K562 (cell line): ENCODE data around the gene NMNAT3. TPM values are rescaled to one million over a fixed set of nuclear protein-coding genes. Genes with fewer than 3 reads are reported as not detected.

Source experiments
- ATAC-seq: fragments of 200-7000 bp; cut with Tn5 transposase; 3 replicates; pipeline ENCODE4 v1.9.1; 2020; ENCODE audit warnings: moderate library complexity
- BruUV-seq: library from RNA; stranded (reverse); fragments of 400-500 nt; replicated peaks from 2 replicates; lab custom pipeline; 2021; lab: Mats Ljungman, UMichigan
- CTCF ChIA-PET: fragments of 300-600 bp; formaldehyde crosslinking; extraction: SDS; loops from one replicate; lab custom pipeline; 2021; ENCODE audit warnings: low intra/inter-chr PET ratio; lab: Yijun Ruan, JAX
- POLR2A ChIA-PET: fragments of 300-600, 350-650 bp; sonication (Branson Sonifier 250); formaldehyde crosslinking; extraction: SDS; loops from one replicate; lab custom pipeline; 2021; ENCODE audit warnings: antibody characterized with exemption, inconsistent platforms; lab: Yijun Ruan, JAX
- DNase-seq, 4 experiments: peaks; one replicate each; pipeline versions ENCODE4 v3.0.0 to v3.0.0-alpha.2; 2011 to 2018; ENCODE audit warnings: low spot score in 3 of 4, mixed read lengths in 3 of 4; ENCODE audit errors: extremely low read depth in 1 of 4
- FAIRE-seq: peaks from 2 replicates; lab custom pipeline; 2011; peaks lifted over from hg19 to GRCh38; lab: Jason Lieb, UNC
- H2AFZ ChIP-seq: 2 replicates; pipeline ENCODE4 v1.6.0; 2011; ENCODE audit warnings: low read depth, low read length, control low read depth, inconsistent platforms
- H3K27ac ChIP-seq: fragments of 200-600 bp; 3 replicates; pipeline ENCODE4 v1.8.0; 2011; ENCODE audit warnings: low read depth, mild to moderate bottlenecking, control low read depth, inconsistent platforms, low read length, moderate library complexity, mixed read lengths; ENCODE audit errors: extremely low read depth
- H3K27me3 ChIP-seq, 2 experiments: fragments of 300-600 bp in 1 of 2; 2 replicates in 1 of 2; 3 replicates in 1 of 2; pipeline versions ENCODE4 v1.6.0 to v1.8.0; 2011; ENCODE audit warnings: inconsistent platforms in 2 of 2, low read length in 2 of 2, mild to moderate bottlenecking in 1 of 2, mixed read lengths in 1 of 2, moderate library complexity in 1 of 2; ENCODE audit not compliant: control insufficient read depth in 2 of 2, insufficient read depth in 2 of 2
- H3K36me3 ChIP-seq: fragments of 300-600 bp; 3 replicates; pipeline ENCODE4 v1.8.0; 2011; ENCODE audit warnings: mild to moderate bottlenecking, low read length, inconsistent platforms; ENCODE audit not compliant: control insufficient read depth, insufficient read depth
- H3K4me1 ChIP-seq, 2 experiments: fragments of 200-600 bp in 1 of 2; replicated peaks in 1 of 2; 2 replicates in 1 of 2; 3 replicates in 1 of 2; pipeline versions ENCODE4 v1.5.1 to v1.8.0; 2011; ENCODE audit warnings: inconsistent platforms in 2 of 2, low read length in 2 of 2, mild to moderate bottlenecking in 1 of 2, mixed read lengths in 1 of 2, moderate library complexity in 1 of 2; ENCODE audit not compliant: control insufficient read depth in 2 of 2, insufficient read depth in 2 of 2
- H3K4me2 ChIP-seq: 2 replicates; pipeline ENCODE4 v1.6.1; 2011; ENCODE audit warnings: low read length, control low read depth, inconsistent platforms, mixed read lengths; ENCODE audit not compliant: insufficient read depth
- H3K4me3 ChIP-seq: fragments of 200-600 bp; sonication (generic), shearing (Covaris generic); 2 replicates; pipeline ENCODE4 v1.5.1; 2016; ENCODE audit warnings: control low read depth, inconsistent platforms
- H3K79me2 ChIP-seq: fragments of 200-600 bp; 3 replicates; pipeline ENCODE4 v1.8.0; 2011; ENCODE audit warnings: low read length, inconsistent platforms; ENCODE audit not compliant: control insufficient read depth, insufficient read depth
- H3K9ac ChIP-seq, 2 experiments: 2 replicates each; pipeline versions ENCODE4 v1.6.0 to v1.6.1; 2011; ENCODE audit warnings: low read depth in 2 of 2, low read length in 2 of 2, control low read depth in 1 of 2, inconsistent platforms in 1 of 2, mild to moderate bottlenecking in 1 of 2, mixed read lengths in 1 of 2; ENCODE audit not compliant: insufficient read depth in 1 of 2
- H3K9me1 ChIP-seq: one replicate; pipeline ENCODE4 v1.6.0; 2011; ENCODE audit warnings: inconsistent platforms, mild to moderate bottlenecking, low read length, moderate library complexity; ENCODE audit not compliant: control insufficient read depth, insufficient read depth
- H3K9me3 ChIP-seq: replicated peaks from 2 replicates; pipeline ENCODE4 v1.5.1; 2011; ENCODE audit warnings: low read depth, low read length, inconsistent platforms; ENCODE audit not compliant: control insufficient read depth, insufficient read depth
- H4K20me1 ChIP-seq: replicated peaks from 2 replicates; pipeline ENCODE4 v1.6.1; 2011; ENCODE audit warnings: low read length, inconsistent platforms, mixed read lengths; ENCODE audit not compliant: control insufficient read depth, insufficient read depth
- BHLHE40 ChIP-seq: IDR thresholded peaks from 2 replicates; pipeline ENCODE4 v1.6.1; 2011; ENCODE audit warnings: low read length, improper control_type of control experiment
- CBFA2T3 ChIP-seq: fragments of 450-650 bp; IDR thresholded peaks from 2 replicates; pipeline ENCODE4 v1.6.1; 2017
- DACH1 ChIP-seq: fragments of 450-650 bp; IDR thresholded peaks from 2 replicates; pipeline ENCODE4 v1.6.1; 2018; ENCODE audit not compliant: partially characterized antibody
- ELF4 ChIP-seq: fragments of 450-650 bp; formaldehyde crosslinking; IDR thresholded peaks from 2 replicates; pipeline ENCODE4 v1.4.0; 2022; ENCODE audit warnings: missing genetic modification characterization
- ILK ChIP-seq: fragments of 450-650 bp; IDR thresholded peaks from 2 replicates; pipeline ENCODE4 v1.6.1; 2016; ENCODE audit warnings: missing genetic modification characterization, low read depth, mild to moderate bottlenecking, missing compliant biosample characterization, moderate library complexity, borderline replicate concordance
- IRF2 ChIP-seq: sonication (generic); formaldehyde crosslinking; IDR thresholded peaks from 2 replicates; pipeline ENCODE4 v1.8.1; 2022; ENCODE audit warnings: mild to moderate bottlenecking, missing genetic modification reagents
- L3MBTL2 ChIP-seq: fragments of 450-650 bp; IDR thresholded peaks from 2 replicates; pipeline ENCODE4 v1.6.1; 2016; ENCODE audit warnings: mild to moderate bottlenecking, moderate library complexity
- MIER1 ChIP-seq: fragments of 450-650 bp; IDR thresholded peaks from 2 replicates; pipeline ENCODE4 v1.6.1; 2016; ENCODE audit warnings: antibody characterized with exemption, mild to moderate bottlenecking, low read depth
- RAD21 ChIP-seq, 2 experiments: fragments of 250-450 bp in 1 of 2; fragments of 450-650 bp in 1 of 2; sonication (Bioruptor Pico) in 1 of 2; formaldehyde crosslinking in 1 of 2; IDR thresholded peaks in 1 of 2; conservative IDR thresholded peaks in 1 of 2; 2 replicates each; pipeline versions ENCODE4 v1.4.0 to v1.8.0; 2020 to 2022; ENCODE audit warnings: mild to moderate bottlenecking in 2 of 2, moderate library complexity in 1 of 2
- SMC3 ChIP-seq: conservative IDR thresholded peaks from 2 replicates; pipeline ENCODE4 v1.6.1; 2011; ENCODE audit warnings: low read depth, low read length, improper control_type of control experiment; ENCODE audit not compliant: insufficient read depth
- SP1 ChIP-seq: sonication (generic); formaldehyde crosslinking; IDR thresholded peaks from 2 replicates; pipeline ENCODE4 v1.8.1; 2022; ENCODE audit warnings: mild to moderate bottlenecking, missing genetic modification reagents
- TBP ChIP-seq: optimal IDR thresholded peaks from 2 replicates; pipeline ENCODE3; 2011; ENCODE audit warnings: low read depth, low read length, improper control_type of control experiment
- XRCC5 ChIP-seq: fragments of 200-400 bp; formaldehyde crosslinking; IDR thresholded peaks from 2 replicates; pipeline ENCODE4 v1.6.1; 2017; ENCODE audit warnings: low read depth, mild to moderate bottlenecking, low read length
- ZBTB1 ChIP-seq: sonication (generic); formaldehyde crosslinking; IDR thresholded peaks from 2 replicates; pipeline ENCODE4 v1.8.1; 2023; ENCODE audit warnings: missing genetic modification reagents, low read depth, mild to moderate bottlenecking, borderline replicate concordance
- ZBTB17 ChIP-seq: fragments of 450-650 bp; formaldehyde crosslinking; IDR thresholded peaks from 2 replicates; pipeline ENCODE4 v1.4.0; 2020; ENCODE audit warnings: mild to moderate bottlenecking
- ZNF143 ChIP-seq: sonication (generic); formaldehyde crosslinking; IDR thresholded peaks from 2 replicates; pipeline ENCODE4 v1.9.0; 2022; ENCODE audit warnings: mild to moderate bottlenecking, missing genetic modification reagents
- ZNF3 ChIP-seq: fragments of 250-450 bp; sonication (Bioruptor Pico); IDR thresholded peaks from 2 replicates; pipeline ENCODE4 v1.5.0; 2021; ENCODE audit warnings: mild to moderate bottlenecking, moderate library complexity
- ZNF431 ChIP-seq: sonication (generic); formaldehyde crosslinking; IDR thresholded peaks from 2 replicates; pipeline ENCODE4 v1.8.0; 2022; ENCODE audit warnings: mild to moderate bottlenecking, missing genetic modification reagents
- ZNF644 ChIP-seq: fragments of 200-800 bp; sonication (Bioruptor generic); IDR thresholded peaks from 2 replicates; pipeline ENCODE4 v1.6.1; 2016; ENCODE audit warnings: low read depth, missing genetic modification characterization, missing compliant biosample characterization
- WGBS: fragments of 100-300 bp; shearing (Covaris generic); methylation state at CpG from one replicate; pipeline ENCODE4 v1.1.6; 2016; ENCODE audit warnings: low coverage, mixed read lengths; ENCODE audit not compliant: insufficient coverage; ENCODE audit errors: missing lambda C conversion rate; 5-methylcytosine and 5-hydroxymethylcytosine counted together
- in situ Hi-C: fragments of 300-500 bp; cut with MboI; formaldehyde crosslinking; loops from 4 replicates; pipeline ENCODE4 v1.15.0; 2018; ENCODE audit warnings: inconsistent platforms, mixed read lengths
- intact Hi-C: fragments of 100-400 bp; cut with micrococcal nuclease; formaldehyde crosslinking; loops from 2 replicates; pipeline ENCODE4 v1.14.2; 2022
- polyA plus RNA-seq, 8 experiments: library from polyadenylated mRNA; depleted of rRNA in 4 of 8; stranded (reverse) in 5 of 8; unstranded in 3 of 8; fragments of >200 nt; fragmentation: Nextera tagmentation in 2 of 8; fragmentation: Illumina TruSeq in 1 of 8; extraction: Ambion mirVana in 2 of 8; extraction: Trizol in 1 of 8; gene quantifications; 2 replicates each; pipeline versions ENCODE4 v1.2.1 to v1.2.3, GENCODE V29; 2011 to 2014; ENCODE audit warnings: inconsistent platforms in 1 of 8, missing spikeins in 1 of 8
- total RNA-seq, 7 experiments: library from RNA; depleted of rRNA in 6 of 7; stranded (reverse); fragments of >200 nt in 6 of 7; fragmentation: Illumina TruSeq in 2 of 7; extraction: Trizol in 2 of 7; gene quantifications; 2 replicates each; pipeline versions ENCODE4 v1.2.1 to v1.2.3, GENCODE V29; 2011 to 2021; ENCODE audit warnings: low replicate concordance in 1 of 7
- TF ChIP-seq, protein P1 (sequence below): fragments of 250-450 bp; sonication (Bioruptor Pico); IDR thresholded peaks from 2 replicates; pipeline ENCODE4 v1.8.0; 2021; ENCODE audit warnings: borderline replicate concordance, mild to moderate bottlenecking, moderate library complexity; ENCODE audit not compliant: poor library complexity, severe bottlenecking
- TF ChIP-seq, protein P2 (sequence below): fragments of 450-650 bp; formaldehyde crosslinking; IDR thresholded peaks from 2 replicates; pipeline ENCODE4 v1.4.0; 2020; ENCODE audit warnings: mild to moderate bottlenecking

NMNAT3 gene
- total and polyA plus RNA-seq, 9 of the 15 experiments (the other 6 are each of a cell fraction or from before 2014, with no cell fraction given), result 2.3 to 12.5 (median 6.6) TPM

DNA sequence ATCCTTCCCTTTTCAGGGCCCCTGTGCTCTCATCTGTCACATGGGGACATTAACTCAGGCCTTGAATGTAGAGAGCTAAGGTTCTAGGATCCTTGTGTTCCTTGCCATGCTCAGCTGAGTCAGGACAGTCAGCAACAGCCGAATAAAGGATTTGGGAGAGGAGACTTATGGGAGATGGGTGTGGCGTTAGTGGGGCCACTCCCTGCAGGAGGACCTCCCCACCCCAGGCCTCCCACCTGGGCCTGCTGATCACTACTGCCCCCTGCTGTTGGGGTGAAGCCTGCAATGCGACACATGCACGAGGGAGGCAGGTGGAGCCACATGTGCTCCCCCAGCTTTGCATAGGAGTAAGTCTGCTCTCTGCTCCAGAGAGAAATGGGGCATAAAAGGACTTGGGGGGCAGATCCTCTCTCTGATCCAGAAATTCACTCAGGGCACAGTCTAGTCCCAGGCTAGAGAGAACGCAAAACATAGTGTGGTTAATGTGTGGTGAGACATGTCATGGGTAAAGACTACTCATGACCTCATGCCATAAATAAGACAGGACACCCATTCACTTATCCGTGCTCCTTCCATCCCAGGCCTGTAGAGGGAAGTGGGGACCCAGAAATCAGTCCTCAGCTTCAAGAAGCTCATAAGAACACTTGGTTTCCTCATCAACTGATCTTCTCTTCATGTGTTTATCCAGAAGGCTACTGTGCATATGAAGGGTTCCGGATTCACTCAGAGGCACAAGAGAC is 157.6 kb downstream of the NMNAT3 start:
- H3K4me2 ChIP-seq, result peak overlapping the region; percentile 76
- H3K79me2 ChIP-seq, result no peaks in the 10 kb centered on the region
- peaks cover 3% of the 10 kb centered on the region in 2 experiments; a peak in 3 of 5 replicates for H3K4me1 ChIP-seq
- no peaks in the 10 kb centered on the region; the same call in 1 of the 2 replicates for H3K9me3 ChIP-seq
- no peaks in the 10 kb centered on the region for H4K20me1 ChIP-seq
- no peaks in the 10 kb centered on the region for H3K36me3 ChIP-seq
- intact Hi-C loops, result loop anchor here (1.0 to 5.0 kb wide), 2 partner anchors 93 to 157 kb away; partner anchors contain the start of gene NMNAT3
- BruUV-seq, result no TSS peak
- peak; percentile 84 to 95 (median 92) for DNase-seq
- 16% methylated on average over 7 of the region's 7 CpGs for WGBS
- H3K9me1 ChIP-seq, result no peaks in the 10 kb centered on the region
- H3K27ac ChIP-seq, result no peak overlapping the region; the same call in 2 of the 3 replicates
- peak; percentile 93 for FAIRE-seq
- no peak overlapping the region for H3K4me3 ChIP-seq
- no peak overlapping the region for H3K9ac ChIP-seq
- in situ Hi-C loops, result no loop called here
- CTCF ChIA-PET, result interaction anchor here (0.7 to 0.8 kb wide), 2 partner anchors 41 to 96 kb away, joined by 3 read pairs; no protein-coding TSS in a partner anchor
- POLR2A ChIA-PET, result interaction anchor here (0.6 to 1.7 kb wide), 4 partner anchors 21 to 531 kb away, joined by 3 to 5 read pairs (median 4); no protein-coding TSS in a partner anchor
- peak overlapping the region; percentile 93 for H2AFZ ChIP-seq
- peaks cover 4 to 7% of the 10 kb centered on the region in 2 experiments; a peak in 4 of 5 replicates for H3K27me3 ChIP-seq
- ATAC-seq, result peak; percentile 98
- TF ChIP-seq ILK (tag) (no peak), DACH1 (peak; percentile 35), SMC3 (peak; percentile 52), TBP (no peak), RAD21 (CRISPR knock-in tag; conservative IDR thresholded peaks at IDR 0.05 in 1 of 2, IDR thresholded peaks at IDR 0.05 in 1 of 2) (peak; percentile 56 to 75), MIER1 (no peak), ZBTB17 (CRISPR knock-in tag) (peak; percentile 94), IRF2 (CRISPR knock-in tag) (no peak), ZNF3 (CRISPR knock-in tag) (no peak), ZNF644 (tag) (no peak), ZNF431 (0 out of 2 replicates have a peak, but pooled peaks have one; percentile 59), ZBTB1 (no peak), L3MBTL2 (peak; percentile 79), CBFA2T3 (0 out of 2 replicates have a peak, but pooled peaks have one; percentile 6), ZNF143 (CRISPR knock-in tag) (peak; percentile 65; the same call in 1 of the 2 replicates), SP1 (CRISPR knock-in tag) (peak; percentile 57; the same call in 1 of the 2 replicates), ELF4 (CRISPR knock-in tag) (no peak), BHLHE40 (peak; percentile 58), XRCC5 (peak; percentile 58; the same call in 1 of the 2 replicates)
- TF ChIP-seq, protein P1, sequence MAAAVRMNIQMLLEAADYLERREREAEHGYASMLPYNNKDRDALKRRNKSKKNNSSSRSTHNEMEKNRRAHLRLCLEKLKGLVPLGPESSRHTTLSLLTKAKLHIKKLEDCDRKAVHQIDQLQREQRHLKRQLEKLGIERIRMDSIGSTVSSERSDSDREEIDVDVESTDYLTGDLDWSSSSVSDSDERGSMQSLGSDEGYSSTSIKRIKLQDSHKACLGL (CRISPR knock-in tag), result no peak
- TF ChIP-seq, protein P2, sequence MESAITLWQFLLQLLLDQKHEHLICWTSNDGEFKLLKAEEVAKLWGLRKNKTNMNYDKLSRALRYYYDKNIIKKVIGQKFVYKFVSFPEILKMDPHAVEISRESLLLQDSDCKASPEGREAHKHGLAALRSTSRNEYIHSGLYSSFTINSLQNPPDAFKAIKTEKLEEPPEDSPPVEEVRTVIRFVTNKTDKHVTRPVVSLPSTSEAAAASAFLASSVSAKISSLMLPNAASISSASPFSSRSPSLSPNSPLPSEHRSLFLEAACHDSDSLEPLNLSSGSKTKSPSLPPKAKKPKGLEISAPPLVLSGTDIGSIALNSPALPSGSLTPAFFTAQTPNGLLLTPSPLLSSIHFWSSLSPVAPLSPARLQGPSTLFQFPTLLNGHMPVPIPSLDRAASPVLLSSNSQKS (CRISPR knock-in tag), result no peak
